Measurements from ENCODE around the gene TTC21A. TPM values are rescaled to one million over a fixed set of nuclear protein-coding genes. Genes with fewer than 3 reads are reported as not detected.
"Not testable (repeated sequence)": the region's sequence is repeated elsewhere in the genome, so short reads cannot be mapped to it uniquely, and the experiment has no call there.

Gene TTC21A
- total RNA-seq, 1 donor from 2014 or later: 16.1 TPM

GRCh38 chr3:39166134-39166710 is 58.7 kb downstream of the TTC21A start:
- no peaks in the 10 kb centered on the region for H3K36me3 Mint-ChIP-seq (ENCODE audit: insufficient read depth)
- no peak overlapping the region for H3K27ac Mint-ChIP-seq
- no peaks in the 10 kb centered on the region for H3K27me3 Mint-ChIP-seq
- H3K9me3 Mint-ChIP-seq (ENCODE audit: low read depth): peaks cover 5% of the 10 kb centered on the region
- H3K4me3 Mint-ChIP-seq (ENCODE audit: low read depth): no peak overlapping the region
- peaks cover 4% of the 10 kb centered on the region for H3K4me1 Mint-ChIP-seq (ENCODE audit: low read depth)
- no peak for DNase-seq (ENCODE audit: low spot score, unreplicated experiment)
- no peak for TF ChIP-seq CTCF (IDR thresholded peaks at IDR 0.05; ENCODE audit: unreplicated experiment)

GRCh38 chr3:39166932-39167532 is 59.6 kb downstream of the TTC21A start:
- H3K4me3 Mint-ChIP-seq (ENCODE audit: low read depth): no peak overlapping the region
- no peaks in the 10 kb centered on the region for H3K27me3 Mint-ChIP-seq
- peaks cover 5% of the 10 kb centered on the region for H3K4me1 Mint-ChIP-seq (ENCODE audit: low read depth)
- TF ChIP-seq CTCF (IDR thresholded peaks at IDR 0.05; ENCODE audit: unreplicated experiment): no peak
- no peak for DNase-seq (ENCODE audit: low spot score, unreplicated experiment)
- no peak overlapping the region for H3K27ac Mint-ChIP-seq
- no peaks in the 10 kb centered on the region for H3K36me3 Mint-ChIP-seq (ENCODE audit: insufficient read depth)
- H3K9me3 Mint-ChIP-seq (ENCODE audit: low read depth): peaks cover 5% of the 10 kb centered on the region

GRCh38 chr3:39168156-39168780 is 60.8 kb downstream of the TTC21A start:
- TF ChIP-seq CTCF (IDR thresholded peaks at IDR 0.05; ENCODE audit: unreplicated experiment): no peak
- H3K27ac Mint-ChIP-seq: no peak overlapping the region
- H3K9me3 Mint-ChIP-seq (ENCODE audit: low read depth): peaks cover 2% of the 10 kb centered on the region
- no peaks in the 10 kb centered on the region for H3K27me3 Mint-ChIP-seq
- H3K4me1 Mint-ChIP-seq (ENCODE audit: low read depth): peaks cover 5% of the 10 kb centered on the region
- no peak for DNase-seq (ENCODE audit: low spot score, unreplicated experiment)
- H3K4me3 Mint-ChIP-seq (ENCODE audit: low read depth): no peak overlapping the region
- no peaks in the 10 kb centered on the region for H3K36me3 Mint-ChIP-seq (ENCODE audit: insufficient read depth)

- DNase-seq (ENCODE audit: low spot score, unreplicated experiment): no peak
- H3K27me3 Mint-ChIP-seq: no peaks in the 10 kb centered on the region
- H3K27ac Mint-ChIP-seq: no peak overlapping the region
- H3K4me1 Mint-ChIP-seq (ENCODE audit: low read depth): peaks cover 6% of the 10 kb centered on the region
- H3K4me3 Mint-ChIP-seq (ENCODE audit: low read depth): no peak overlapping the region
- no peaks in the 10 kb centered on the region for H3K9me3 Mint-ChIP-seq (ENCODE audit: low read depth)
- H3K36me3 Mint-ChIP-seq (ENCODE audit: insufficient read depth): no peaks in the 10 kb centered on the region
- TF ChIP-seq CTCF (IDR thresholded peaks at IDR 0.05; ENCODE audit: unreplicated experiment): no peak
These were observed 62.2 kb downstream of the TTC21A start for GRCh38 chr3:39169712-39170111.

GRCh38 chr3:39170461-39170860 is 63.0 kb downstream of the TTC21A start:
- Mint-ChIP-seq H3K4me1 (ENCODE audit: low read depth) (peaks cover 8% of the 10 kb centered on the region), H3K27ac (no peak overlapping the region), H3K9me3 (ENCODE audit: low read depth) (no peaks in the 10 kb centered on the region), H3K4me3 (ENCODE audit: low read depth) (no peak overlapping the region), H3K36me3 (ENCODE audit: insufficient read depth) (no peaks in the 10 kb centered on the region), H3K27me3 (no peaks in the 10 kb centered on the region)
- DNase-seq (ENCODE audit: low spot score, unreplicated experiment): no peak
- TF ChIP-seq CTCF (IDR thresholded peaks at IDR 0.05; ENCODE audit: unreplicated experiment): no peak

- H3K4me1 Mint-ChIP-seq (ENCODE audit: low read depth); DNase-seq (ENCODE audit: low spot score, unreplicated experiment); H3K9me3 Mint-ChIP-seq (ENCODE audit: low read depth); H3K36me3 Mint-ChIP-seq (ENCODE audit: insufficient read depth); H3K27me3 Mint-ChIP-seq; H3K4me3 Mint-ChIP-seq (ENCODE audit: low read depth); H3K27ac Mint-ChIP-seq: not testable (repeated sequence)
These were observed 63.4 kb downstream of the TTC21A start for GRCh38 chr3:39170877-39171276.
